HEK293T (cell line): ENCODE data around the gene WEE2.

Experiments
- ARNT ChIP-seq: fragments of 450-650 bp; IDR thresholded peaks from 2 replicates; pipeline ENCODE4 v1.6.1; 2017; ENCODE audit warnings: mild to moderate bottlenecking
- BHLHE40 ChIP-seq: fragments of 450-650 bp; IDR thresholded peaks from 2 replicates; pipeline ENCODE4 v1.6.1; 2016; ENCODE audit warnings: mild to moderate bottlenecking, moderate library complexity, borderline replicate concordance
- CTBP1 ChIP-seq: fragments of 450-650 bp; IDR thresholded peaks from 2 replicates; pipeline ENCODE4 v1.6.1; 2016; ENCODE audit warnings: borderline replicate concordance
- ELF4 ChIP-seq: fragments of 450-650 bp; IDR thresholded peaks from 2 replicates; pipeline ENCODE4 v1.6.1; 2017; ENCODE audit warnings: antibody characterized with exemption
- FOXA1 ChIP-seq: fragments of 450-650 bp; IDR thresholded peaks from 2 replicates; pipeline ENCODE4 v1.6.1; 2016; ENCODE audit warnings: mild to moderate bottlenecking
- FOXK2 ChIP-seq: fragments of 450-650 bp; IDR thresholded peaks from 2 replicates; pipeline ENCODE4 v1.6.1; 2016; ENCODE audit warnings: mild to moderate bottlenecking
- FOXM1 ChIP-seq: fragments of 450-650 bp; IDR thresholded peaks from 2 replicates; pipeline ENCODE4 v1.6.1; 2017; ENCODE audit warnings: mild to moderate bottlenecking, borderline replicate concordance
- NFRKB ChIP-seq: fragments of 450-650 bp; IDR thresholded peaks from 2 replicates; pipeline ENCODE4 v1.6.1; 2016; ENCODE audit warnings: mild to moderate bottlenecking, moderate library complexity
- SP1 ChIP-seq: fragments of 450-650 bp; IDR thresholded peaks from 2 replicates; pipeline ENCODE4 v1.6.1; 2017
- SUZ12 ChIP-seq: fragments of 450-650 bp; IDR thresholded peaks from 2 replicates; pipeline ENCODE4 v1.6.1; 2016; ENCODE audit warnings: mild to moderate bottlenecking
- TARDBP ChIP-seq: fragments of 450-650 bp; IDR thresholded peaks from 2 replicates; pipeline ENCODE4 v1.6.1; 2016
- ZNF384 ChIP-seq: fragments of 450-650 bp; IDR thresholded peaks from 2 replicates; pipeline ENCODE4 v1.6.1; 2016
- TF ChIP-seq, protein P1 (sequence below): fragments of 450-650 bp; IDR thresholded peaks from 2 replicates; pipeline ENCODE4 v1.6.1; 2016

DNA sequence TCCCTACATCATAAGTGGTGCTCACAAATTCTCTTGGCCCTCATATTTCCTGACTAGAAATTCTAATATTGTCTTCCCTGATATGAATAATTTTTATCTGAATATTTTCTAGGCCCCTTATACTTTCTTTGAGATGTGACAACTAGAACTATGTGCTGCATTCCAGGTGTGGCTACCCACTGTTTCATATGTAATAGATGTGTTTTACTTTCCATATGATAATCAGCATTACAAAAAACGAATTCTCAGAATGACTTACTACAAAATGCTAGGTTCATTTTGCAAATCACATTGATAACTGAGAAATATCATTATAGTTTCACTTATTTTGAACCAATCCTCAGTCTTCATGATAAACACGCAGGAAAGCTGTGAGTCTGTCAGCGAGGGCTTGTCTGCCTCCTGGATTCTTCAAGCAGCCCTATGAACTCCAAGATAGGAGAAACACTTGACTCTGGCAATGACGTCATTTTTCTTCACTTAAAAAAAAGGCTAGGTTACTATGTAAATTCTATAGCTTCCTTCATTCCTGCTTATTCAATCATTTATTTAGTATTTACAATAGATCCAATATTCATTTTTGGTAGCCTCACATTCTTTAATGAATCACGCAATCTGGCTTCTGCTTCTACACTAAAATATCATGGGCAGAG, 4.6 kb downstream of the WEE2 start:
- TF ChIP-seq FOXA1 (no peak), TARDBP (no peak), ZNF384 (no peak), ARNT (no peak), SP1 (no peak), NFRKB (no peak), BHLHE40 (no peak), ELF4 (no peak), CTBP1 (no peak), SUZ12 (no peak), FOXM1 (no peak), FOXK2 (no peak)
- TF ChIP-seq, protein P1, sequence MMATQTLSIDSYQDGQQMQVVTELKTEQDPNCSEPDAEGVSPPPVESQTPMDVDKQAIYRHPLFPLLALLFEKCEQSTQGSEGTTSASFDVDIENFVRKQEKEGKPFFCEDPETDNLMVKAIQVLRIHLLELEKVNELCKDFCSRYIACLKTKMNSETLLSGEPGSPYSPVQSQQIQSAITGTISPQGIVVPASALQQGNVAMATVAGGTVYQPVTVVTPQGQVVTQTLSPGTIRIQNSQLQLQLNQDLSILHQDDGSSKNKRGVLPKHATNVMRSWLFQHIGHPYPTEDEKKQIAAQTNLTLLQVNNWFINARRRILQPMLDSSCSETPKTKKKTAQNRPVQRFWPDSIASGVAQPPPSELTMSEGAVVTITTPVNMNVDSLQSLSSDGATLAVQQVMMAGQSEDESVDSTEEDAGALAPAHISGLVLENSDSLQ = no peak
